GM21526 (cell line): ENCODE results near the gene PCP4.
"Not testable (repeated sequence)": the region's sequence is repeated elsewhere in the genome, so short reads cannot be mapped to it uniquely, and the experiment has no call there.

ENCODE experiments used
- ATAC-seq: cut with Tn5 transposase; IDR thresholded peaks from one replicate; pipeline ENCODE4 v1.9.1; 2021; ENCODE audit warnings: moderate library complexity; ENCODE audit not compliant: unreplicated experiment, low FRiP score

PCP4 gene

DNA sequence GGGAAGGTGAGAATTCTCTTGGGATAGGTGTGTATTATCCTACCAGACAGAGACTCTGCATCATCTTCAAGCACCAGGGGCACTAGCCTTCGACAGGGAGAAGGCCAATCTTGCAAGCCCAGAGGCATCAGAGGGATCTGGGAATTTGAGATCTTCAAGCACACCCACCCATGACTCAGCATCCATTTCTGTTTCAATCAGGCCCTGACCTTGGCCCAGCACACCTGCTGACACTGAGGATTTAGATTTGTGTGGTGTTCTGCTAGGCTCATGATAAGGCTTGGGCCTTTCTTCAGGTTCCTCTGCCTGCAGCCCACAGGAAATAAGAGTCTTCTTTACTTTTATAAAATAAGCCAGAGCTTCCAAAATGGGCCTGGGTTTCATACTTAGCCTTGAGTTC lies 6.6 kb upstream of the PCP4 start:
- ATAC-seq = no peak

DNA sequence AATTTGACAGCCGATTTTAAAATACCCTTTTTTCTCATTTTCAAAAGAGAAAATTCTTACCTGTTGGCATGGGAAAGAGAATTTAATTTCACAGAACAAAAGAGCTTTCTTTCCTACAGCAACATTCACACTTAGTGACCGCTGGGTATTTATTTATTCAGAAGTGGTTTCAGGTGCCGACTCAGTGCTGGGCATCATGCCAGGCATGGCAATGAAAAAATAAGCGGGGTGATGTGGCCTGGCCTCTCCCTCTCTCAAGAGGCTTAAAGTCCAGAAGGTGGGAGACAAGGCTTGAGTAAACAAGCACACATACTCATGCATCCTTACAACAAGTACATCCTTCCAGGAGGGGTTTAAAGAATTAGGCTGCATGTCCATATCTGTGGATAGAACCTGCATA lies 4.1 kb upstream of the PCP4 start:
- ATAC-seq = no peak

DNA sequence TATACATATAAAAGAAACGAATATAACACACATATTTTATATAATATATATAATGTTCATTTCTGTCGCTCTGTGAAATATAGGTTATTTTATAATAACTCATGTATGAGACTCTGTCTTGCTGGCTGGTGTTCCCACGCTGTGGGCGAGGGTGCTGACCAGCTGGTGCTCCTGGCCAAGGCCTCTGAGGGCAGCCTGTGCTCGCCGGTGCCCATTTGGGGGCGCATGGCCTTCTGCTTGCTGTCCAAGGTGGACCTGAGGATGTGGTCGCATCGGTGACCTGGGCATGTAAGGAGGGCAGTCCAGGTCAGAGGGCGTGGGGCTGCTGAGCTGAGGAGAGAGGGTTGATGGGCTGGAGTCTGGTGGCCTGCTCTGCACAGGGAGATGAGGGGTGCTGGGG lies 1.1 kb upstream of the PCP4 start:
- no peak for ATAC-seq

DNA sequence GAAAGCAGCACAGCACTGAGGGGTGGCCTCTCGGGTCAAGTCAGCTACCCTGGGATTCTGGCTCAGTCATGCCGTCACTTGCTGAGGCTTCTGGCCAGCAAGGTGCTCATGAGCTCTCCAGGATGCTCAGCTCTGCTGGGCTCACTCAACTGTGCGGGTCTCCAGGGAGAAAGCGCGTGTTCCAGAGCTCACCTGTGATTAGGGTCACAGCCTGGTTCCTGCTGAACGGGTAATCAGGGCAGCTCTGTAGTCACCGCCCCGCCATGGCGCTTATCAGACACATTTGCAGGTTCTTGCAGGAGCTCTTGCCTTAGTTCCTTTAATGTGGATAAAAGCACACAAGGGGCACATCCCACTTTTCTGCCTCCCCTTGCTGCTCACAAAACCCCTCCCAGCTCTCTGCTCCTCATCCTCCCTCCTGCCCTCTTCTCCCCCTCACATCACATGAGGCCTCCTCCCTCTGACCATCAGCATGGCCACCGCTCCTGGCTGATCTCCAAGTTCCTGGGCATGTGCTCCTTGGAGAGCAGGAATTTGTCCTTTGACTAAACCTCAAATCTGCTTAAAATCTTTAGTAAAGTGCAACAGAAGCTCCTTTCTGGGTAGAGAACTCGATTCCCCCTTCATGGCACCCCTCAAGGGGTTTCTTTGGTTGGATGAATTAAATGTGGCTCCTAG lies 2.0 kb downstream of the PCP4 start:
- no peak for ATAC-seq

DNA sequence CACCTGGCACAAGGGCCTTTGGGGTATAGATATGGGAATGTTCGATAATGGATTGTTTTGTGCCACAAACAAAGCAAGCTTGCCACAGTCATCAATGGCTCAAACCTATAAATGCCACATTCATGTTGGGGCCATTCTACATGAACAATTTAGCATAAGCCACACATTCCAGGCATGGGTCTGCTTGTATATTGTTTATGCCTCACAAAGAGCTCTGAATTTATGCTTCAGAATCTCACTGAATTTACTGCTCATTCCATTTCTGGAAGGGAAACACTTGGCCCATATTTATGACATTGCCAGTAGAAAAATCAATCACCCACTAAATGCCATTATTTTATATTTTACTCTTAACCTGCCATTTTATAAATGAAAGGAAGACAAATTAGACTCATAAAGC lies 6.4 kb downstream of the PCP4 start:
- ATAC-seq = no peak

DNA sequence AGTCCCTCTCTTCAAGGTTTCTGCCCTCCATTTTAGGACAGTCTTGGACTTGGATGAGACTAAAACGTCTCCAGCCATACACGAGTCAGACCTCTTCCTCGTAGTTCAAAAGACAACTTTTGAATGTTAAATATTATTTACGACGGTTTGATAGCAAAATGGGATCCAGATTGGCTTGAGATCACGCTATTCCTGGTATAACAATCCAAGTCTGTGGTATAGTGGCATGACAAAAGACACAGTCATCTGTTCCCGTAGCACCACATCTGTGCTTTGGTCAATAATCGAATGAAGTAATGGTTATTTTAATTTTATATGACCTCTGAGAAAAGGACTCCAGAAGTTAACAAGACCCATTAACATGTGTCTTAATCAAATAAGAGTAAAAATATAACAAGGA lies 7.0 kb downstream of the PCP4 start:
- ATAC-seq = no peak

DNA sequence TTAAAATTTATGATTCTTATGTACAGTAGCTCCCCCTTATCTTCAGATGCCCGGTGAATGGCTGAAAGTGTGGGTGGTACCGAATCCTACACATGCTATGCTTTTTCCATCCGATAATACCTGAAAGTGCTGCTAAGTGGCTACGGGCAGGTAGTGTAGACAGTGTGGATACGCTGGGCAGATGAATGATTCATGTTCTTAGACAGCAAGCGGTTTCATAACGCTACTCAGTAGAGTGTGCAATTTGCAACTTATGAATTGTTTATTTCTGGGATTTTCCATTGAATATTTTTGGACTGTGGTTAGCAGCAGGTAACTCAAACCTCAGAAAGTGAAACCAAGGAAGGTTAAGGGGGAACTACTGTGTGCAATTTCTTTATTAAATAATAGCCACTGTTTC lies 7.5 kb downstream of the PCP4 start:
- no peak for ATAC-seq

DNA sequence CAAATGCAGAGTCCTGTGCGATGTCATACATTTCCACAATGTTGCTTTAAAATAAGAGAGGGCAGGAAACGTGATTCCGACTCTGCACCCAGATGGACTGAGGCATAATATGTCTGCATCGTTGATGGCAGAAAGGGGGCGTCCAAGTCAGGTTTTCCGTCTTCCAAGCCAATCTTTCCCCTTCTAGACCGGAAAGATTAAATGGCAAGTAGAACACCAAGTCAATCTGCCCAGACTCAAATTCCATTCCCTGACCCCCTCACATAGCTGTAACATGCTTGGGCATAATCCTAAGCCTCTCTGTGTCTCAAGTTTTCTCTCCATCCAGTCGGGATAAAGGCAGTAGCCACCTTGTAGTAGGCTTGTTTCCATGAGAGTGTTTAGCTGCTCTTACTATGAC lies 14.4 kb downstream of the PCP4 start:
- no peak for ATAC-seq

DNA sequence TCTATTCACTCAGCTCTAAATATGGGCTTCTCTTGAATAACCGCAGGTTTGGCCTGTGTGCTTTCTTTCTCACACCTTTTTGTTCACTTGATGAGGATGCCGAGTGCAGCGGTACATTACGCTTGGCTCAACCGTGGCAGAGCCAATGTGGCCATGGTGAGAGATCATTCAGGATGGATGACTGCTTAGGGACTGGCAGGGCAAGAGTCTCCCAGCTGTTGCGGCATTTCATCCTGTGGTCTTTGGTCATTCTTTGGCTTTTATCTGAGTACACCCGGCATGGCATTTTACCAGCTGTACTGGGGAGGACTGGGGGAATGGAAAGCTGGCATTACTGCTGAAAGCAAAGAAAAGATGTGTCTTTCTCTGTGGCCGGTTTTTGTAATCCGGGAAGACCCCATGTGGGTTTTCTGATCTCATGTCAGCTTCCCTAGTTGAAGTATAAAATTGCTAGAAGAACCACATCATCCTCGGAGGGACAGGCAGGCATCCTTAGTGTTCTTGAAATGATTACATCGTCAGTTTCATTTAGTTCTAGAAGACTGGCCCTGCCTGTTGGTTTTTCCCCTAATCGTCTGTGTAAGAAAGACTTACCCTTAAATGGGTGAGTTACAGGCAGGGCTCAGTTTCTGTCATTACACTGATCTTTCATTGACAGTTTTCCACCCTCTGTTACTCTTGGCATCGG lies 15.1 kb downstream of the PCP4 start:
- no peak for ATAC-seq

DNA sequence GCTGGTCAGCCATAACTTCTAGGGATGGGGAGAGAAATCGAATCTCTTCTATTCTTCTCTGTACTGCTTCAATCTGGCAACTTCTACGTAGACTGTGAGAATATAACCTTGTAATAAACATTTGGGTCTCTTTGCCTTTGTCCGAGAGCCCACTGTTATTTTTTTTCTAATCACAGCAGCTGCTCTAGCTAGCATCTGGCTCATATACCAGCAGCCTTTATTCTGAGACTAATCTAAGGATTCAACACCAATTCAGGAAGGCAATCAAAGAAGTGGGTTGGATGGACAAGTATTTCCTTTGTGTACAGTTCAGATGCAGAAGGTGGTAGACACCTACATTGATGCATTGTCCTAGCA lies 15.6 kb downstream of the PCP4 start:
- ATAC-seq = no peak

DNA sequence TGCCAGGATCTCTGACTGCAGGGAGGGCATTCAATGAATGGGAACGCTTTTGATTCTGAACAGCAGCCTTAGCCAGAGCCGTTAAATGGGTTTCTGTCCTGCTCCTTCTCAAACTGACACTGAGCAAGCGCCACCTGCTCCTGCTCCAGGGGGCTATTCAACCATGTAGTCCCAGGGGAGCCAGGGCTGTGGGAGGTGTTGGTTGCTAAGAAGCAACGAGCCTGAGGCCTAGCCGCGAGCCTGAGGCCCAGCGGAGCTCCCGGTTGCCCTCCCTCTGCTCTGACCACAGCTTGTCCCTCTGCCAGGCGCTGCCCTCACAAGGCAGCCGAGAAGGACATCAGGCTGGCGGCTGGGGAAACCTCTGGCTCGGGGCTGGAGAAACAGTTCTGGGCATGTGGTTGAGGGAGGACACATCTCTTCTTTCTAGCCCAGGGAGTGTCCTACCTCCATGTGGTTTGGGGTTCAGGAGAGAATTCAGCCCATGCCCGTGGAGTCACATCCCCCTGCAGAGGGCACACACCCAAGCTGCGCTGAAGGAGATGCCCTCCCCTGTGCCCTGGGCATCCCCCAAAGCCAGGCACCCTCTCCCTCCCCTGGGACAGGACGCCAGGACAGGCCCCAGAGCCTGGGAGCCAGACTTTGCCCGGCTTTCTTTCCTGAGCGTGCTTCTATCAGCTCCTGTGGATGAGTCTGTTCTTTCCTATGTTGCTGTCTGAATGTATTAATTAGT lies 18.0 kb downstream of the PCP4 start:
- ATAC-seq = no peak

DNA sequence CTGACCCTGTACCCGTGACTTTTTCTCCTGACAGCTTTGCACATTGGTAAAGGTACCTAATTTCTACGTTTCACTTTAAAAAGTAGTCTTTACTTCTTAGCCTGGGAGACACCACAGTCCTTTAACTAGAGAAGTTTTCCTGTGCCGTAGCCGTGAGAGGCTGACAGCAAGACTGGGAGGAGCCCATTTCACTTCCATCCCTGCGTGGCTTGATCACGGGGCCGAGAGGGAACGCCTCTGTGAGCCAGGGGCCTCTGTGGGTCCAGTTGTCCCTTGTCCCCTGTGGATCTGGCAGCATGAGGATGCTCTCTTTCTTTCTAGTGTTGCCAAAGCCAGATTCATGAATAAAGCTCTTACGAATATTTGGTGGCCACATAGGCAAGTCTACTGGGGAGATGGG lies 21.6 kb downstream of the PCP4 start:
- no peak for ATAC-seq

DNA sequence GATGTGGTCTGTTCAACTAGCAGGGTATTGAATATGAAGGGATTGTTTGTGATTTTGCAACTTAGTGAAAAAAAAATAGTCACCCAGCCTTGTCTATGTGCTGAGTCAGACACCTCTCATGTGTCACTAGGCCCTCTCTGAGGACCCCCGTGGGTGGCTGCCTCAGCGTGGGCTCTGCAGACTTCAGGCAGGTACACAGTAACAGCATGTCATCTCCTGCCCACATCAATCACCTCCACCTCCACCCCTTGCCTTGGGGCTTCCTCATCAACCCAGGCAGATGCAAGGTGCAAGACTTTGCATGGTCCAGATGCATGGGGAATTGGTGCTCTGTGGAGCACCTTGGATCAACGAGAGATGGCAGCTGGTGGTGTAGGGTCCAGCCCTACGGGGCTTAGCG lies 23.9 kb downstream of the PCP4 start:
- no peak for ATAC-seq

DNA sequence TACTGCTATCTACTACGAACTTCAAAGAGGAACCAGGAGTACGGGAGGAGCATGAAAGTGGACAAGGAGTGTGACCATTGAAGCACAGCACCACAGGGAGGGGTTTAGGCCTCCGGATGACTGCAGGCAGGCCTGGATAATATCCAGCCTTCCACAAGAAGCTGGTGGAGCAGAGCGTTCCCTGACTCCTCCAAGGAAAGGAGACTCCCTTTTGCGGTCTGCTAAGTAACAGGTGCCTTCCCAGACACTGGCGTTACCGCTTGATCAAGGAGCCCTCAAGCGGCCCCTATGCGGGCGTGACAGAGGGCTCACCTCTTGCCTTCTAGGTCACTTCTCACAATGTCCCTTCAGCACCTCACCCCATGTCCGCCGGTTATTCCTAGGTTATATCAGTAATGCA lies 24.6 kb downstream of the PCP4 start:
- not testable (repeated sequence) for ATAC-seq

DNA sequence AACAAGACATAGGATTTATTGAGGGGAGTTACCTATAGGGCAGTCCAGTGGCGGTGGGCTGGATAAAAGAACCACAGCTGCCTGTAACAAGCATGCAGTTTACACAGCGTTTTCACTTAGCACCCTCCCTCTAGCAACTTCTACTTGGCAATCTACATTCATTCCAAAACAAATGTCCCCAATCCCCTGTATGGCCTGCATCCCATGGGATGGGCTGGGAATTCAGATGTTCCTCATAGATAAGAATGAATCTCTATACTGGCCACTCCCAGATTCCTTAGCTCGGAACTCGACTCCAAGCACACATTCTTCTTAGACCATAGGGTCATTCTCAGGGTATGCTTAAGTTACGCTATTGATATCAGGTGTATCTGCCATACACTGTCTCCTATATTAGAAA lies 33.3 kb downstream of the PCP4 start:
- ATAC-seq = no peak

DNA sequence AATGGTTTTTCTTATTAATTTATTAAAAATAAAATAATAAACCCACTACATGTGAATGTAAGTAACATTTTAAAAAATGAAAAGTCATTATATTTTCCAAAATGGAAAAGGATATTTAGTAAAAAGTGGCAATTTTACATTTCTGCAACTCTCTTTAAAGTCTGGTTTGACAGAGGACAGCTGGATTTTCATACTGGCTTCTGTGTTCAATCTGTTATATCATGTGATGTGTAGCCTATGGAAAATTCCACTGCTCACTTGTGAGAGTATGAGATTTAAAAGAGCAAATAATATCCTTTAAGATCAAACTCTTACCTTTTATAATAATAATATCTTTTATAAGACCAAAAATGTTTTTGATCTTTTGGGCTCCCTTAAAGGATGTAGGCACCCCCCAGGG lies 33.7 kb downstream of the PCP4 start:
- ATAC-seq = no peak

DNA sequence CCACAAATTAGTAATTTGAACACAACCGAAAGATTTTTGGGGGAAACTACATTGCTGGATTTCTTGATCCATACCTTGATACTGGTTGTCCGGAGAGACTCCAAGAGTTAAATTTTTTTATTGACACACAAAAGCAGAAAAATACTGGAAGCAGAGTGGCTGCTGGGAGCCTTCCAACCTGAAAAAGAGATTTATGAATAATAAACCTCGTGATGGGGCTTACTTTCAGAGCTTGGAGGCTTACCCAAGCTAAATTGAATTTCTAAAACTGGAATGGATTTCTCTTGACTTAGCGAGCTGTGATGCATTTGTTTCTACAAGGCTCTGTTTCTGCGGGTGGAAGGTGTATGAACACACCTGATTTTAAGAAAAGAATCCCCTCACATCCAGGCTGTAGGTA lies 35.7 kb downstream of the PCP4 start:
- ATAC-seq = no peak

DNA sequence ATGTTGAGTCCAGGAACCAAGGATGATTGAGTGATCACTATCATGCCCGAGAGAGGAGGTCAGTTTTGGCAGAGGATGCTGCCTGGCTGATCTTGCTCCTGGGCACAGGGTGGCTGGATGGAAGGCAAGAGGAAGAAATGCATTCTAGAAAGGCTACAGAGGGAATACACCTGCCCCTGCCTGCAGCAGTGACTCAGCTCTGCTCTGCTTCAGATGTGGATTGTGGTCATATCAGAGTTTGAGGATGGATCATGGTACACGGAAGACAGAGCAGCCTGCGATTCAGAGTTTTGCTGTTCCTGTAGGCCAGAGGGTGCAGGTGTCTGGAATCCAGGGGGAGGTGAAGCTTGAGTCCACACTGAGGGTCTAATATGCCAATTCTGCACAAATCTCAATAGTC lies 37.2 kb downstream of the PCP4 start:
- ATAC-seq = no peak

DNA sequence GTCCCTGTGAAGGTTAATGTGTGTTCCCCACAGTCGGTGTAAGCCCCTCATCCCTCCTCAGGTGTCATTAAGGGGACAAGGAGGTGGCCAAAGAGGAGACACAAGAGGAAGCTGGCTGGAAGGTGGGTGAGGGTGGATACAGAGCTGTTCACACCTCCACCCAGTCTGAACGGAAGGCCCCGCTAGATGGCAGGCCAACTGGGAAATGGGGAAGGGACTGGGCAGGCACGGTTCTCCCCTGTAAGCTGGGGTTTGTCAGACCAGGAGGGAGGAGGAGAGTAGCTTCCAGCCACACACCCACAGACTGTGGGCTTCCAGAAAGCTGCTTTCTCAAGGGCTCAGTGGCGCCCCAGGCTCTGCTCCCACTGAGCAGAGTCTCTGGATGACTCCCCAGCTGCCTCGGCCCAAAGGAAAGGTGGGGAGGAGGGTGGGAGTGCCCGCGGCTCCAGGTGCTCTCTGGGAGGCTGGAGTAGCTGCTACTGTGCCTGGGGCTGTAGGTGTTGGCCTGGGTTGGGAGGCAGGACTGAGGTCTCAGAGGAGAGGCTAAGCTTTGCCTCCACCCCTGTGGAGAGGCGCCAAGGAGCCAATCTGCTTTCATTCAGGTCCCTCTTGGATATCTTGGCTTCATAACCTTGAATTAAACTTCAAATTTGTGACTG lies 41.2 kb downstream of the PCP4 start:
- no peak for ATAC-seq

DNA sequence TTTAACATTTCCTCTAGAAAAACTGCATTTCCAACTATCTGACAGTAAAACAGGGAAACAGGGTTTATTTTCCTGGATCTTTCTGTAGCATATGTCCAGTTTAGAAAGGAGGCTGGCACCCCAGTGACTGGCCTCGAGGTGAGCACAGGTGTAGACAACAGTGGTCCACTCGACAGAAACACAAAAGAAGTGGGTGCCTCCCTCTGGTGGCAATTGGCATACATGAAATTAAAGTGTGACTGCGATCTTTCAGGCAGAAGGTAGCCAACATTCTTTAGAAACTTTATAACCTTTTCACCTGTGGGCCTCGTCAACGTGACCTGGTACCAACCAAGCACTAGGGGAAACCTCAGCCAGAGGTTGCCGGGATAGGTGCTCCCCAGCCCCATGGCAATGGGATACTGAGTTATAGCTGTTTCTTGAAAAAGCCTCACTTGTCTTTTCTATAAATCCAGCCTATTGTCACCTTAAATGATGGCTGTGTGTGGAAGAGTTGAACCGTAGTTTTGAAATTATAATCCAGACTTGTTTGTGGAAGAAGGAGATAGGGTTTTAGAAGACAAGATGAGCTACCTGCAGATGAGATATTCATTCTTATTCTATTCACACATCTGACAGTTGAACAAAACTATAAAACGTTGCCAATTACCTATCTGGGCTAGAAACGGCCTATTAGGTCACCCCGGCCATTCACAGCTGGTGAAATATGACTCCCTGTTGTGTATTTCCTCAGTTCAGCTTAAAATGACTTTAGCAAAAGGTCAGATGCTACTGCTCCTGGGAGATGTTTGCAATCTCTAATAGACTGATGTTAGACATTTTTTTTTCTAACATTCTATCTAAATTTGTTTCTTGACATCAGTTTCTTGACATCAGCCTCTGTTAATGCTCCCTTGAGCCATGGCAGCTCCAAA lies 44.3 kb downstream of the PCP4 start:
- ATAC-seq = no peak
